Lower leg skin (tissue), 3 donors: Measurements from ENCODE around the gene COL4A1.

Experiments
- CTCF ChIP-seq, 3 donors: fragments of 450-650 bp; IDR thresholded peaks; one replicate each; pipeline ENCODE4 v1.5.1; 2016; ENCODE audit warnings: antibody characterized with exemption in 3 of 3, mild to moderate bottlenecking in 3 of 3, moderate library complexity in 2 of 3
- POLR2A ChIP-seq, 2 donors: fragments of 450-650 bp; IDR thresholded peaks; one replicate each; pipeline ENCODE4 v1.6.1; 2016 to 2017; ENCODE audit warnings: antibody characterized with exemption in 2 of 2, mild to moderate bottlenecking in 1 of 2, moderate library complexity in 1 of 2

GRCh38 chr13:110106726-110107125, 200.2 kb downstream of the COL4A1 start:
- TF ChIP-seq CTCF (IDR thresholded peaks at IDR 0.05) (no peak), POLR2A (IDR thresholded peaks at IDR 0.05) (no peak)
